K562 (cell line): ENCODE measurements around the gene THEM5. TPM values are rescaled to one million over a fixed set of nuclear protein-coding genes. Genes with fewer than 3 reads are reported as not detected.

Experiments
- ATAC-seq: fragments of 200-7000 bp; cut with Tn5 transposase; 3 replicates; pipeline ENCODE4 v1.9.1; 2020; ENCODE audit warnings: moderate library complexity
- BruUV-seq: library from RNA; stranded (reverse); fragments of 400-500 nt; replicated peaks from 2 replicates; lab custom pipeline; 2021; lab: Mats Ljungman, UMichigan
- CTCF ChIA-PET: fragments of 300-600 bp; formaldehyde crosslinking; extraction: SDS; loops from one replicate; lab custom pipeline; 2021; ENCODE audit warnings: low intra/inter-chr PET ratio; lab: Yijun Ruan, JAX
- POLR2A ChIA-PET: fragments of 300-600, 350-650 bp; sonication (Branson Sonifier 250); formaldehyde crosslinking; extraction: SDS; loops from one replicate; lab custom pipeline; 2021; ENCODE audit warnings: antibody characterized with exemption, inconsistent platforms; lab: Yijun Ruan, JAX
- DNase-seq, 4 experiments: peaks; one replicate each; pipeline versions ENCODE4 v3.0.0 to v3.0.0-alpha.2; 2011 to 2018; ENCODE audit warnings: low spot score in 3 of 4, mixed read lengths in 3 of 4; ENCODE audit errors: extremely low read depth in 1 of 4
- FAIRE-seq: peaks from 2 replicates; lab custom pipeline; 2011; peaks lifted over from hg19 to GRCh38; lab: Jason Lieb, UNC
- H2AFZ ChIP-seq: 2 replicates; pipeline ENCODE4 v1.6.0; 2011; ENCODE audit warnings: low read depth, low read length, control low read depth, inconsistent platforms
- H3K27ac ChIP-seq: fragments of 200-600 bp; 3 replicates; pipeline ENCODE4 v1.8.0; 2011; ENCODE audit warnings: low read depth, mild to moderate bottlenecking, control low read depth, inconsistent platforms, low read length, moderate library complexity, mixed read lengths; ENCODE audit errors: extremely low read depth
- H3K27me3 ChIP-seq, 2 experiments: fragments of 300-600 bp in 1 of 2; 2 replicates in 1 of 2; 3 replicates in 1 of 2; pipeline versions ENCODE4 v1.6.0 to v1.8.0; 2011; ENCODE audit warnings: inconsistent platforms in 2 of 2, low read length in 2 of 2, mild to moderate bottlenecking in 1 of 2, mixed read lengths in 1 of 2, moderate library complexity in 1 of 2; ENCODE audit not compliant: control insufficient read depth in 2 of 2, insufficient read depth in 2 of 2
- H3K36me3 ChIP-seq: fragments of 300-600 bp; 3 replicates; pipeline ENCODE4 v1.8.0; 2011; ENCODE audit warnings: mild to moderate bottlenecking, low read length, inconsistent platforms; ENCODE audit not compliant: control insufficient read depth, insufficient read depth
- H3K4me1 ChIP-seq, 2 experiments: fragments of 200-600 bp in 1 of 2; replicated peaks in 1 of 2; 2 replicates in 1 of 2; 3 replicates in 1 of 2; pipeline versions ENCODE4 v1.5.1 to v1.8.0; 2011; ENCODE audit warnings: inconsistent platforms in 2 of 2, low read length in 2 of 2, mild to moderate bottlenecking in 1 of 2, mixed read lengths in 1 of 2, moderate library complexity in 1 of 2; ENCODE audit not compliant: control insufficient read depth in 2 of 2, insufficient read depth in 2 of 2
- H3K4me2 ChIP-seq: 2 replicates; pipeline ENCODE4 v1.6.1; 2011; ENCODE audit warnings: low read length, control low read depth, inconsistent platforms, mixed read lengths; ENCODE audit not compliant: insufficient read depth
- H3K4me3 ChIP-seq: fragments of 200-600 bp; sonication (generic), shearing (Covaris generic); 2 replicates; pipeline ENCODE4 v1.5.1; 2016; ENCODE audit warnings: control low read depth, inconsistent platforms
- H3K79me2 ChIP-seq: fragments of 200-600 bp; 3 replicates; pipeline ENCODE4 v1.8.0; 2011; ENCODE audit warnings: low read length, inconsistent platforms; ENCODE audit not compliant: control insufficient read depth, insufficient read depth
- H3K9ac ChIP-seq, 2 experiments: 2 replicates each; pipeline versions ENCODE4 v1.6.0 to v1.6.1; 2011; ENCODE audit warnings: low read depth in 2 of 2, low read length in 2 of 2, control low read depth in 1 of 2, inconsistent platforms in 1 of 2, mild to moderate bottlenecking in 1 of 2, mixed read lengths in 1 of 2; ENCODE audit not compliant: insufficient read depth in 1 of 2
- H3K9me1 ChIP-seq: one replicate; pipeline ENCODE4 v1.6.0; 2011; ENCODE audit warnings: inconsistent platforms, mild to moderate bottlenecking, low read length, moderate library complexity; ENCODE audit not compliant: control insufficient read depth, insufficient read depth
- H3K9me3 ChIP-seq: replicated peaks from 2 replicates; pipeline ENCODE4 v1.5.1; 2011; ENCODE audit warnings: low read depth, low read length, inconsistent platforms; ENCODE audit not compliant: control insufficient read depth, insufficient read depth
- H4K20me1 ChIP-seq: replicated peaks from 2 replicates; pipeline ENCODE4 v1.6.1; 2011; ENCODE audit warnings: low read length, inconsistent platforms, mixed read lengths; ENCODE audit not compliant: control insufficient read depth, insufficient read depth
- ARHGAP35 ChIP-seq: fragments of 450-650 bp; IDR thresholded peaks from 2 replicates; pipeline ENCODE4 v1.6.1; 2018; ENCODE audit not compliant: partially characterized antibody
- CREB1 ChIP-seq, 2 experiments: sonication (generic) in 1 of 2; formaldehyde crosslinking in 1 of 2; IDR thresholded peaks; 2 replicates each; pipeline versions ENCODE4 v1.6.1 to v1.8.0; 2012 to 2022; ENCODE audit warnings: inconsistent platforms in 1 of 2, mild to moderate bottlenecking in 1 of 2, missing genetic modification reagents in 1 of 2, moderate library complexity in 1 of 2
- CREBBP ChIP-seq: IDR thresholded peaks from one replicate; pipeline ENCODE4 v1.6.1; 2012; ENCODE audit warnings: low read depth, mild to moderate bottlenecking, control low read depth, inconsistent platforms, low read length
- E2F6 ChIP-seq, 2 experiments: IDR thresholded peaks; 2 replicates each; pipeline ENCODE4 v1.6.1; 2011; ENCODE audit warnings: borderline replicate concordance in 1 of 2, control low read depth in 1 of 2, low read depth in 1 of 2, low read length in 1 of 2, mild to moderate bottlenecking in 1 of 2, mixed read lengths in 1 of 2, moderate library complexity in 1 of 2; ENCODE audit not compliant: insufficient read depth in 1 of 2, insufficient read length in 1 of 2, poor library complexity in 1 of 2, severe bottlenecking in 1 of 2; ENCODE audit errors: extremely low read depth in 1 of 2
- HOMEZ ChIP-seq: fragments of 250-450 bp; sonication (Bioruptor Pico); IDR thresholded peaks from 2 replicates; pipeline ENCODE4 v1.4.0; 2020; ENCODE audit warnings: mild to moderate bottlenecking, moderate library complexity
- SPI1 ChIP-seq: IDR thresholded peaks from 2 replicates; pipeline ENCODE4 v1.6.1; 2011; ENCODE audit warnings: low read depth, low read length, control low read depth, borderline replicate concordance
- XRCC4 ChIP-seq: IDR thresholded peaks from one replicate; pipeline ENCODE4 v1.6.1; 2011; ENCODE audit not compliant: insufficient read depth, insufficient read length; ENCODE audit errors: extremely low read depth
- WGBS: fragments of 100-300 bp; shearing (Covaris generic); methylation state at CpG from one replicate; pipeline ENCODE4 v1.1.6; 2016; ENCODE audit warnings: low coverage, mixed read lengths; ENCODE audit not compliant: insufficient coverage; ENCODE audit errors: missing lambda C conversion rate; 5-methylcytosine and 5-hydroxymethylcytosine counted together
- in situ Hi-C: fragments of 300-500 bp; cut with MboI; formaldehyde crosslinking; loops from 4 replicates; pipeline ENCODE4 v1.15.0; 2018; ENCODE audit warnings: inconsistent platforms, mixed read lengths
- intact Hi-C: fragments of 100-400 bp; cut with micrococcal nuclease; formaldehyde crosslinking; loops from 2 replicates; pipeline ENCODE4 v1.14.2; 2022
- polyA plus RNA-seq, 8 experiments: library from polyadenylated mRNA; depleted of rRNA in 4 of 8; stranded (reverse) in 5 of 8; unstranded in 3 of 8; fragments of >200 nt; fragmentation: Nextera tagmentation in 2 of 8; fragmentation: Illumina TruSeq in 1 of 8; extraction: Ambion mirVana in 2 of 8; extraction: Trizol in 1 of 8; gene quantifications; 2 replicates each; pipeline versions ENCODE4 v1.2.1 to v1.2.3, GENCODE V29; 2011 to 2014; ENCODE audit warnings: inconsistent platforms in 1 of 8, missing spikeins in 1 of 8
- total RNA-seq, 7 experiments: library from RNA; depleted of rRNA in 6 of 7; stranded (reverse); fragments of >200 nt in 6 of 7; fragmentation: Illumina TruSeq in 2 of 7; extraction: Trizol in 2 of 7; gene quantifications; 2 replicates each; pipeline versions ENCODE4 v1.2.1 to v1.2.3, GENCODE V29; 2011 to 2021; ENCODE audit warnings: low replicate concordance in 1 of 7

Gene THEM5
- total and polyA plus RNA-seq, 9 of the 15 experiments (the other 6 are each of a cell fraction or from before 2014, with no cell fraction given), result not detected

- 1% methylated on average over 7 of the region's 7 CpGs for WGBS
- Histone ChIP-seq H3K9me3 (no peaks in the 10 kb centered on the region), H3K36me3 (no peaks in the 10 kb centered on the region), H2AFZ (no peak overlapping the region), H3K4me2 (no peak overlapping the region), H3K4me1 (peaks cover 0 to 1% of the 10 kb centered on the region in 2 experiments; a peak in 2 of 5 replicates), H3K9me1 (no peaks in the 10 kb centered on the region), H3K27me3 (peaks cover 64 to 80% of the 10 kb centered on the region in 2 experiments), H3K27ac (no peak overlapping the region), H3K79me2 (no peaks in the 10 kb centered on the region), H3K4me3 (no peak overlapping the region), H3K9ac (peak overlapping the region in 1 of 2 experiments; percentile 33; a peak in 1 of 4 replicates), H4K20me1 (peaks cover 10% of the 10 kb centered on the region; the same call in 1 of the 2 replicates)
- no peak for TF ChIP-seq CREBBP
- TF ChIP-seq E2F6 (IDR thresholded peaks at IDR 0.05; ENCODE audit: borderline replicate concordance in 1 of 2, extremely low read depth in 1 of 2, insufficient read depth in 1 of 2, insufficient read length in 1 of 2, low read depth in 1 of 2, low read length in 1 of 2, poor library complexity in 1 of 2, severe bottlenecking in 1 of 2), result peak in 1 of 2 experiments; percentile 24
- TF ChIP-seq HOMEZ, result no peak
- no peak for TF ChIP-seq CREB1 (IDR thresholded peaks at IDR 0.05)
- no peak for TF ChIP-seq CREB1 (CRISPR knock-in tag; IDR thresholded peaks at IDR 0.05)
- peak; percentile 26; the same call in 1 of the 2 replicates for TF ChIP-seq SPI1
- TF ChIP-seq ARHGAP35, result no peak
- TF ChIP-seq XRCC4, result no peak
- in situ Hi-C loops (no loop called here), intact Hi-C loops (no loop called here)
- POLR2A ChIA-PET, result no interaction called here
- CTCF ChIA-PET, result no interaction called here
- DNase-seq, result no peak
- FAIRE-seq, result no peak
- ATAC-seq, result no peak
- BruUV-seq, result no TSS peak
Measured at GRCh38 chr1:151817353-151817730, 36.2 kb downstream of the THEM5 start.
